IPS-18a (cell line): ENCODE results near the gene CD1E.
"Not testable (repeated sequence)": the region's sequence is repeated elsewhere in the genome, so short reads cannot be mapped to it uniquely, and the experiment has no call there.

Source experiments
- H3K27ac ChIP-seq: one replicate; pipeline ENCODE4 v1.5.1; 2013; ENCODE audit warnings: low read length
- H3K27me3 ChIP-seq: one replicate; pipeline ENCODE4 v1.6.1; 2013; ENCODE audit warnings: mild to moderate bottlenecking, low read length; ENCODE audit not compliant: control insufficient read depth, insufficient read depth
- H3K36me3 ChIP-seq: one replicate; pipeline ENCODE4 v1.6.1; 2013; ENCODE audit warnings: low read depth, low read length; ENCODE audit not compliant: control insufficient read depth
- H3K4me1 ChIP-seq: one replicate; pipeline ENCODE4 v1.6.1; 2013; ENCODE audit warnings: low read depth, low read length; ENCODE audit not compliant: control insufficient read depth
- H3K4me3 ChIP-seq: one replicate; pipeline ENCODE4 v1.5.1; 2013; ENCODE audit warnings: low read length
- H3K9ac ChIP-seq: one replicate; pipeline ENCODE4 v1.6.1; 2013; ENCODE audit warnings: mild to moderate bottlenecking, low read length, moderate library complexity
- H3K9me3 ChIP-seq: one replicate; pipeline ENCODE4 v1.6.1; 2013; ENCODE audit warnings: low read depth, low read length; ENCODE audit not compliant: control insufficient read depth

CD1E gene

GRCh38 chr1:158362941-158363340 lies 9.2 kb downstream of the CD1E start:
- Histone ChIP-seq H3K9me3 (no peaks in the 10 kb centered on the region), H3K27ac (no peak overlapping the region), H3K4me1 (no peaks in the 10 kb centered on the region), H3K4me3 (no peak overlapping the region), H3K9ac (no peak overlapping the region), H3K36me3 (no peaks in the 10 kb centered on the region), H3K27me3 (no peaks in the 10 kb centered on the region)

- H3K27ac ChIP-seq, result no peak overlapping the region
These were observed 13.1 kb downstream of the CD1E start for GRCh38 chr1:158366783-158367182.

GRCh38 chr1:158371188-158371953 lies 17.7 kb downstream of the CD1E start:
- H3K4me1 ChIP-seq, result no peaks in the 10 kb centered on the region
- no peak overlapping the region for H3K27ac ChIP-seq
- no peak overlapping the region for H3K4me3 ChIP-seq
- no peaks in the 10 kb centered on the region for H3K36me3 ChIP-seq
- H3K27me3 ChIP-seq, result no peaks in the 10 kb centered on the region
- H3K9me3 ChIP-seq, result no peaks in the 10 kb centered on the region
- no peak overlapping the region for H3K9ac ChIP-seq

More at GRCh38 chr1:158366783-158367182, 13.1 kb downstream of the CD1E start:
- Histone ChIP-seq H3K9me3 (no peaks in the 10 kb centered on the region), H3K4me1 (no peaks in the 10 kb centered on the region), H3K4me3 (no peak overlapping the region), H3K9ac (no peak overlapping the region), H3K36me3 (no peaks in the 10 kb centered on the region), H3K27me3 (no peaks in the 10 kb centered on the region)

- not testable (repeated sequence) for H3K4me3 ChIP-seq, H3K9ac ChIP-seq, H3K9me3 ChIP-seq, H3K4me1 ChIP-seq, H3K27me3 ChIP-seq, H3K27ac ChIP-seq, H3K36me3 ChIP-seq
These were observed 20.4 kb downstream of the CD1E start for GRCh38 chr1:158374101-158374500.

GRCh38 chr1:158374860-158375259 lies 21.2 kb downstream of the CD1E start:
- H3K9me3 ChIP-seq, result no peaks in the 10 kb centered on the region
- H3K36me3 ChIP-seq, result no peaks in the 10 kb centered on the region
- no peak overlapping the region for H3K9ac ChIP-seq
- no peaks in the 10 kb centered on the region for H3K4me1 ChIP-seq
- no peak overlapping the region for H3K4me3 ChIP-seq
- H3K27me3 ChIP-seq, result no peaks in the 10 kb centered on the region
- H3K27ac ChIP-seq, result no peak overlapping the region

GRCh38 chr1:158390331-158390730 lies 36.6 kb downstream of the CD1E start:
- Histone ChIP-seq H3K36me3 (no peaks in the 10 kb centered on the region), H3K4me1 (no peaks in the 10 kb centered on the region), H3K27me3 (no peaks in the 10 kb centered on the region), H3K27ac (no peak overlapping the region), H3K9ac (no peak overlapping the region), H3K4me3 (no peak overlapping the region), H3K9me3 (no peaks in the 10 kb centered on the region)

- Histone ChIP-seq H3K36me3 (no peaks in the 10 kb centered on the region), H3K4me1 (no peaks in the 10 kb centered on the region), H3K4me3 (no peak overlapping the region), H3K9ac (no peak overlapping the region), H3K27ac (no peak overlapping the region), H3K27me3 (no peaks in the 10 kb centered on the region), H3K9me3 (no peaks in the 10 kb centered on the region)
These were observed 37.4 kb downstream of the CD1E start for GRCh38 chr1:158391099-158391498.

- H3K36me3 ChIP-seq, result no peaks in the 10 kb centered on the region
- H3K4me1 ChIP-seq, result no peaks in the 10 kb centered on the region
- no peaks in the 10 kb centered on the region for H3K9me3 ChIP-seq
- no peak overlapping the region for H3K4me3 ChIP-seq
- H3K27ac ChIP-seq, result no peak overlapping the region
- H3K27me3 ChIP-seq, result no peaks in the 10 kb centered on the region
- H3K9ac ChIP-seq, result no peak overlapping the region
These were observed 39.8 kb downstream of the CD1E start for GRCh38 chr1:158393476-158393875.

GRCh38 chr1:158396646-158397045 lies 43.0 kb downstream of the CD1E start:
- Histone ChIP-seq H3K27ac (no peak overlapping the region), H3K4me3 (no peak overlapping the region), H3K9me3 (no peaks in the 10 kb centered on the region), H3K27me3 (no peaks in the 10 kb centered on the region), H3K36me3 (no peaks in the 10 kb centered on the region), H3K9ac (no peak overlapping the region), H3K4me1 (no peaks in the 10 kb centered on the region)

GRCh38 chr1:158398818-158399514 lies 45.3 kb downstream of the CD1E start, which contains the start of gene OR10T2:
OR10T2 (minus strand) TSS chr1:158399466; CDS start chr1:158399466, 0 bp downstream.
- Histone ChIP-seq H3K4me1 (no peaks in the 10 kb centered on the region), H3K27ac (no peak within 1 kb of the TSS)

GRCh38 chr1:158400871-158401270 lies 47.2 kb downstream of the CD1E start:
- no peaks in the 10 kb centered on the region for H3K9me3 ChIP-seq
- H3K27ac ChIP-seq, result no peak overlapping the region
- H3K36me3 ChIP-seq, result no peaks in the 10 kb centered on the region
- no peak overlapping the region for H3K9ac ChIP-seq
- no peaks in the 10 kb centered on the region for H3K27me3 ChIP-seq
- H3K4me3 ChIP-seq, result no peak overlapping the region
- H3K4me1 ChIP-seq, result no peaks in the 10 kb centered on the region

More at GRCh38 chr1:158398818-158399514, 45.3 kb downstream of the CD1E start, which contains the start of gene OR10T2:
- Histone ChIP-seq H3K27me3 (no peaks in the 10 kb centered on the region), H3K9ac (no peak within 1 kb of the TSS), H3K4me3 (no peak within 1 kb of the TSS), H3K36me3 (no peaks in the 10 kb centered on the region), H3K9me3 (no peaks in the 10 kb centered on the region)

- H3K27me3 ChIP-seq, result no peaks in the 10 kb centered on the region
- H3K4me1 ChIP-seq, result no peaks in the 10 kb centered on the region
- no peak overlapping the region for H3K9ac ChIP-seq
- H3K36me3 ChIP-seq, result no peaks in the 10 kb centered on the region
- no peaks in the 10 kb centered on the region for H3K9me3 ChIP-seq
- no peak overlapping the region for H3K4me3 ChIP-seq
- H3K27ac ChIP-seq, result no peak overlapping the region
These were observed 53.4 kb downstream of the CD1E start for GRCh38 chr1:158407092-158407491.
